Measurements from ENCODE around the gene CNTRL. TPM values are rescaled to one million over a fixed set of nuclear protein-coding genes. Genes with fewer than 3 reads are reported as not detected.

Gene CNTRL
- total and polyA plus RNA-seq, 10 donors = 15.8 to 63.0 (median 48.9) TPM

DNA sequence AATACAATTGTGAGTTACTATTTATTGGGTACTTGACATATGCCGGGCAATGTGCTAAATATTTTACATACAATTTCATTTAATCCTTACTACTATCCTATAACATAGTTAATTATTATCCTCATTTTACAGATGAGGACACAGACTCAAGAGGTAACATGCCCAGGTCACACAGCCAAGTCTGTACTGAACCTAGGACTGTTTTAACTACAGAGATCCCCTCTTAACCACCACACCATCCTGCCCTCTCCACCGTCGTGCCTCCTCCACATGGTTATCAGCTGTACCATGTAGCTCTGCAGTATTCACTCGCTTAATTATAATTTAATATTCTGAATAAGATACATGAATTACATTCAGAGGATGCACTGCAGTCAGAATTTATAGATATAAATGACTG lies 121.6 kb downstream of the CNTRL start:
- Histone ChIP-seq H3K4me3 (peak overlapping the region in 1 of 8 donors; percentile 7), H3K9me3 (no peaks in the 10 kb centered on the region), H3K27ac (no peak overlapping the region), H3K27me3 (replicated peaks in 1 of 7) (no peaks in the 10 kb centered on the region), H3K36me3 (no peaks in the 10 kb centered on the region), H3K4me1 (peaks cover 74 to 97% (median 92%) of the 10 kb centered on the region in 6 donors)
- intact Hi-C loops (cut with DNase I; ENCODE audit: low total_unique reads) = no loop called here
- TF ChIP-seq POLR2AphosphoS5 (IDR thresholded peaks at IDR 0.05) (no peak), POLR2A (IDR thresholded peaks at IDR 0.05) (no peak)
- TF ChIP-seq, protein P1, sequence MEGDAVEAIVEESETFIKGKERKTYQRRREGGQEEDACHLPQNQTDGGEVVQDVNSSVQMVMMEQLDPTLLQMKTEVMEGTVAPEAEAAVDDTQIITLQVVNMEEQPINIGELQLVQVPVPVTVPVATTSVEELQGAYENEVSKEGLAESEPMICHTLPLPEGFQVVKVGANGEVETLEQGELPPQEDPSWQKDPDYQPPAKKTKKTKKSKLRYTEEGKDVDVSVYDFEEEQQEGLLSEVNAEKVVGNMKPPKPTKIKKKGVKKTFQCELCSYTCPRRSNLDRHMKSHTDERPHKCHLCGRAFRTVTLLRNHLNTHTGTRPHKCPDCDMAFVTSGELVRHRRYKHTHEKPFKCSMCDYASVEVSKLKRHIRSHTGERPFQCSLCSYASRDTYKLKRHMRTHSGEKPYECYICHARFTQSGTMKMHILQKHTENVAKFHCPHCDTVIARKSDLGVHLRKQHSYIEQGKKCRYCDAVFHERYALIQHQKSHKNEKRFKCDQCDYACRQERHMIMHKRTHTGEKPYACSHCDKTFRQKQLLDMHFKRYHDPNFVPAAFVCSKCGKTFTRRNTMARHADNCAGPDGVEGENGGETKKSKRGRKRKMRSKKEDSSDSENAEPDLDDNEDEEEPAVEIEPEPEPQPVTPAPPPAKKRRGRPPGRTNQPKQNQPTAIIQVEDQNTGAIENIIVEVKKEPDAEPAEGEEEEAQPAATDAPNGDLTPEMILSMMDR (IDR thresholded peaks at IDR 0.05 in 8 of 11, conservative IDR thresholded peaks at IDR 0.05 in 3 of 11) = no peak
- 44 to 48% (median 45%) methylated on average over 4 of the region's 4 CpGs for WGBS, 5 donors
- DNase-seq = no peak

DNA sequence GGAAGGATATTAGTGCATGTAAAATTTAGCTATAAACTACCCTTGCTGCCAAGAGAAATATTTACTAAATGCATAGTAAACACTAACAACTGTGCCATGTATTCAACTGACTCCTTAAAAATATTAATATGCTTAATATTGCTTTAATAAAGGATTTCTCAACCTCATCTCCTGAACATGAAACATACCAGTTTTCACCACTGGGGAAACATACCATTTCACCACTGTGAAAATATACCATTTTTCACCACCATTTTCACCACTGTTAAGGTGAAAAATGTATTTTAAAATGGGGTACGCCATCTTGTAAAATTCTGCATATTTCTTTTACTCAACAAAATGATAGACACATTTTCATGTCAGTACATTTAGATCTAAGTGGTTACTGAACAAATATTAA lies 122.4 kb downstream of the CNTRL start:
- DNase-seq = no peak
- Histone ChIP-seq H3K4me1 (peaks cover 68 to 91% (median 85%) of the 10 kb centered on the region in 6 donors), H3K27ac (no peak overlapping the region), H3K9me3 (no peaks in the 10 kb centered on the region), H3K4me3 (peak overlapping the region in 1 of 8 donors; percentile 3), H3K27me3 (replicated peaks in 1 of 7) (no peaks in the 10 kb centered on the region), H3K36me3 (no peaks in the 10 kb centered on the region)
- TF ChIP-seq POLR2AphosphoS5 (IDR thresholded peaks at IDR 0.05) (no peak), POLR2A (IDR thresholded peaks at IDR 0.05) (no peak)
- TF ChIP-seq, protein P1 (IDR thresholded peaks at IDR 0.05 in 8 of 11, conservative IDR thresholded peaks at IDR 0.05 in 3 of 11) = no peak
- WGBS, 5 donors = 86 to 100% (median 90%) methylated on average over 1 of the region's 1 CpG
- intact Hi-C loops (cut with DNase I; ENCODE audit: low total_unique reads) = no loop called here

DNA sequence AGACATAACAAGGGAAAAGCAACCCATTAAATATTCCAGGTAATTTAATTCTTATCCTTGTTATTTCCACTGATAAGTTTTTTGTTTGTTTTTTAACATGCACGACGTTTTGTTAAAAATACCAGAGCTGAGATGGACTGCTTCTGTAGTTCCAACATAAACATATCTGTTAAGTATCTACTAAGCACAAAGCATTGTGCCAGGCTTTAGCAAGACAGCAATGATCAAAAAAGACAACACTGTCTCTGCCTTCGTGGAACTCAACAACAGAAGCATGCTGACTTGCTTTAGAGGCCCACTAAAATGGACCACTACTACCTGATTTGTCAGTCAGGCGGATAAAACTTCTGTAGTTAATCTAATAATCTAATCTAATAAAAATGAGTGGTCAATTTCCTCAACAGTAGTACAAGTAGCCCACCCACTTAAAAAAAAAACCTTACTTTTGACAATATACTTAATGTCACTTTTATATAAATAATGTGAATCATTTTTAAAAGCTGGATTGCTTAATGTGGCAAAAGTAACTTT lies 123.8 kb downstream of the CNTRL start:
- no peak for TF ChIP-seq POLR2AphosphoS5 (IDR thresholded peaks at IDR 0.05)
- TF ChIP-seq POLR2A (IDR thresholded peaks at IDR 0.05) = no peak
- TF ChIP-seq, protein P1 (IDR thresholded peaks at IDR 0.05 in 8 of 11, conservative IDR thresholded peaks at IDR 0.05 in 3 of 11) = no peak
- no peak overlapping the region for H3K27ac ChIP-seq
- intact Hi-C loops (cut with DNase I; ENCODE audit: low total_unique reads) = no loop called here
- H3K9me3 ChIP-seq = no peaks in the 10 kb centered on the region
- no peaks in the 10 kb centered on the region for H3K27me3 ChIP-seq (replicated peaks in 1 of 7)
- H3K4me1 ChIP-seq = peaks cover 59 to 91% (median 77%) of the 10 kb centered on the region in 6 donors
- 42 to 54% (median 49%) methylated on average over 4 of the region's 4 CpGs for WGBS, 5 donors
- H3K36me3 ChIP-seq = no peaks in the 10 kb centered on the region
- DNase-seq = no peak
- H3K4me3 ChIP-seq = peak overlapping the region in 3 of 8 donors; percentile 87 to 98 (median 97)

DNA sequence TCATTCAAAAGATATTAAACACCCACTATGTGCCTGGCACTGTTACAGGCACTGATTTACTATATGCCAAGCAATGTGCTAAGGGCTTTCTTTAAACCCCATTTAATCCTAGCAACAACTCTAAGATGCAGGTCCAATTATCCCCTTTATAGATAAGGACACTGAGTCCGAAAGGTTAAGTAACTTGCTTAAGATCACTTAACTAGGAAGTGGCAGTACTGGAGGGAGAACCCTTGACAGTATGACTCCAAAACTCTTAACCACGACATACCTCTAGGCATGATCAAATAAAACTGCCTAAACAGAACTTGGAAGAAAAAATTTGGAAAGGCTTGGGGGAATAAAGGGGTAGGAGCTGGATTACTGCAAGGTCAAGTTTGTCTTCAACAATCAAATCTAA lies 125.2 kb downstream of the CNTRL start:
- peak overlapping the region in 3 of 8 donors; percentile 98 for H3K27ac ChIP-seq
- H3K9me3 ChIP-seq = no peaks in the 10 kb centered on the region
- WGBS, 5 donors = 9 to 21% (median 12%) methylated on average over 2 of the region's 2 CpGs
- H3K4me1 ChIP-seq = peaks cover 52 to 83% (median 65%) of the 10 kb centered on the region in 6 donors
- peak overlapping the region; percentile 76 to 98 (median 94) for H3K4me3 ChIP-seq
- no peaks in the 10 kb centered on the region for H3K36me3 ChIP-seq
- TF ChIP-seq, protein P1 (IDR thresholded peaks at IDR 0.05 in 8 of 11, conservative IDR thresholded peaks at IDR 0.05 in 3 of 11) = no peak
- no peak for TF ChIP-seq POLR2A (IDR thresholded peaks at IDR 0.05)
- TF ChIP-seq POLR2AphosphoS5 (IDR thresholded peaks at IDR 0.05) = no peak
- intact Hi-C loops (cut with DNase I; ENCODE audit: low total_unique reads) = no loop called here
- no peaks in the 10 kb centered on the region for H3K27me3 ChIP-seq (replicated peaks in 1 of 7)
- no peak for DNase-seq
